ENCODE data around the gene NHS.

NHS gene

DNA sequence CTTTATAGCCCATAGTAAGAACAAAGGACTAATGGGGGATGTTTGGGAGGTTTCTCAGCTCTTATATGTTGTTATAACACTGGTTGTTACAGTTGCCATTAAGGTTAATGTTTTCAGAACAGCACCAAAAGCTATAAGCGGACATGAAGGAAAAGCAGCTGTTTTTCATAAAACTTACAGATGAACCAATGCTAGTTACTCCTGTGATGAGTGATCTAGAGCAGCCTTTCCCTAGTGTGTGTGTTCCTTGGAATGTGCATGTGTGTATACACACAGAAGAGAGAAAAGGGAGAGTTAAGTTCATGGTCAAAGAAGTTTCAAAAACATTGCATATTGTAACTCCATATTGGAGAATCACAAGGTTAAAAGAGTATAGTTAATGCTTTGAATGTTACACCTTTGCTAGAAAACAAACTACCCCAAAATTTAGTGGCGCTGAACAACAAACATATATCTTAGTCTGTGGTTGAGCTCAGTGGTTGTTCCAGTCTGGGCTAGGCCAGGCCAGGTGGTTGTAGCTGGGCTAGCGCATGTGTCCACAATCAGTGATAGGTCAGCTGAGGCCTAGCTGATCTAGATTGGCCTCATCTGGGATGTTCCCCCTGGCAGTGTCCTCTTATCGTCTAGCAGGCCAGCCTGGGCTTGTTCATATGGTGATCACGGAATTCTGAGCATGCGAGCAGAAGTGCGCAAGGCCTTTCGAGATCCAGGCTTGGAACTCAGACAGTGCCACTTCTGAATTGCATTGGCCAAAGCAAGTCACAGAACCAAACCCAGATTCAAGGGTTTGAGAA is 151.0 kb downstream of the NHS start:
- peaks cover 50% of the 10 kb centered on the region; the same call in 1 of the 2 replicates for H4K20me1 ChIP-seq
- peaks cover 48% of the 10 kb centered on the region for H3K4me1 ChIP-seq
- H3K36me3 ChIP-seq, result no peaks in the 10 kb centered on the region
- H3K9me3 ChIP-seq, result no peaks in the 10 kb centered on the region
- TF ChIP-seq Cebpa-rat (IDR thresholded peaks at IDR 0.05), result no peak
- H3K27me3 ChIP-seq, result peaks cover 99% of the 10 kb centered on the region
- H3K9ac ChIP-seq, result no peak overlapping the region
- no peak overlapping the region for H3K4me2 ChIP-seq
- no peak overlapping the region for H3K4me3 ChIP-seq
- H3K27ac ChIP-seq, result no peak overlapping the region

GRCh38 chrX:17527135-17527701 is 152.2 kb downstream of the NHS start:
- H3K36me3 ChIP-seq, result no peaks in the 10 kb centered on the region
- peaks cover 56% of the 10 kb centered on the region for H3K4me1 ChIP-seq
- peaks cover 98% of the 10 kb centered on the region for H3K27me3 ChIP-seq
- H3K9me3 ChIP-seq, result no peaks in the 10 kb centered on the region
- no peak for TF ChIP-seq Cebpa-rat (IDR thresholded peaks at IDR 0.05)
- H3K27ac ChIP-seq, result no peak overlapping the region
- H3K9ac ChIP-seq, result no peak overlapping the region
- no peak overlapping the region for H3K4me3 ChIP-seq
- H3K4me2 ChIP-seq, result peak overlapping the region; percentile 71
- H4K20me1 ChIP-seq, result peaks cover 58% of the 10 kb centered on the region; the same call in 1 of the 2 replicates

GRCh38 chrX:17527922-17528321 is 152.9 kb downstream of the NHS start:
- TF ChIP-seq Cebpa-rat (IDR thresholded peaks at IDR 0.05), result no peak
- Histone ChIP-seq H3K4me1 (peaks cover 63% of the 10 kb centered on the region), H3K27me3 (peaks cover 98% of the 10 kb centered on the region), H4K20me1 (peaks cover 57% of the 10 kb centered on the region; the same call in 1 of the 2 replicates), H3K4me2 (peak overlapping the region; percentile 71), H3K27ac (no peak overlapping the region), H3K4me3 (no peak overlapping the region), H3K9me3 (no peaks in the 10 kb centered on the region), H3K9ac (no peak overlapping the region), H3K36me3 (no peaks in the 10 kb centered on the region)

GRCh38 chrX:17529151-17529745 is 154.2 kb downstream of the NHS start:
- Histone ChIP-seq H3K9me3 (no peaks in the 10 kb centered on the region), H4K20me1 (peaks cover 47% of the 10 kb centered on the region; the same call in 1 of the 2 replicates), H3K27me3 (peaks cover 94% of the 10 kb centered on the region), H3K27ac (no peak overlapping the region), H3K36me3 (no peaks in the 10 kb centered on the region), H3K4me1 (peaks cover 67% of the 10 kb centered on the region), H3K9ac (no peak overlapping the region), H3K4me2 (peak overlapping the region; percentile 71), H3K4me3 (no peak overlapping the region)
- no peak for TF ChIP-seq Cebpa-rat (IDR thresholded peaks at IDR 0.05)

- TF ChIP-seq Cebpa-rat (IDR thresholded peaks at IDR 0.05), result no peak
- H3K4me2 ChIP-seq, result peak overlapping the region; percentile 49; the same call in 1 of the 2 replicates
- no peak overlapping the region for H3K27ac ChIP-seq
- H3K4me3 ChIP-seq, result no peak overlapping the region
- H3K9me3 ChIP-seq, result no peaks in the 10 kb centered on the region
- H3K36me3 ChIP-seq, result no peaks in the 10 kb centered on the region
- peaks cover 92% of the 10 kb centered on the region for H3K27me3 ChIP-seq
- peaks cover 63% of the 10 kb centered on the region for H3K4me1 ChIP-seq
- H3K9ac ChIP-seq, result no peak overlapping the region
- peaks cover 47% of the 10 kb centered on the region; the same call in 1 of the 2 replicates for H4K20me1 ChIP-seq
These were observed 156.5 kb downstream of the NHS start for GRCh38 chrX:17531500-17531899.

DNA sequence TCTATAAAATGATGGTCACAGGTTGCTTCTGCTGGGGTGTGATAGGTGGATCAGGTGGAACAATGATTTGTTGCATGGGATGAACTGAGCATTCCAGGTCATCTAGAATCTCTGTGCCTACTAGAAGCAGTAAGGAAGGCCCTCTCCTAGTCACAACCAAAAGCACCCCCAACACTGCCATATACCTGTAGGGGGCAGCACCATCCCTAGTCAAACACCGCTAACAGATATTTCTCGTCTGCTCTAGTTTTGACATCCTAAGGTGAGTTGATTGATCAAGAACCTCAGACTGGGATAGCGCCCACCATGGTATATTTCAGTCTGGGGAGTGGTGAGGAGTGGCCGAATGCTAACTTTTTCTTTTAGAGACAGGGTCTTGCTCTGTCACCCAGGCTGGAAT is 160.2 kb downstream of the NHS start:
- H3K4me3 ChIP-seq, result no peak overlapping the region
- no peak overlapping the region for H3K9ac ChIP-seq
- H3K9me3 ChIP-seq, result no peaks in the 10 kb centered on the region
- H3K4me2 ChIP-seq, result no peak overlapping the region
- no peak overlapping the region for H3K27ac ChIP-seq
- H3K4me1 ChIP-seq, result peaks cover 27% of the 10 kb centered on the region
- peaks cover 24% of the 10 kb centered on the region; the same call in 1 of the 2 replicates for H4K20me1 ChIP-seq
- TF ChIP-seq Cebpa-rat (IDR thresholded peaks at IDR 0.05), result no peak
- peaks cover 92% of the 10 kb centered on the region for H3K27me3 ChIP-seq
- H3K36me3 ChIP-seq, result no peaks in the 10 kb centered on the region

DNA sequence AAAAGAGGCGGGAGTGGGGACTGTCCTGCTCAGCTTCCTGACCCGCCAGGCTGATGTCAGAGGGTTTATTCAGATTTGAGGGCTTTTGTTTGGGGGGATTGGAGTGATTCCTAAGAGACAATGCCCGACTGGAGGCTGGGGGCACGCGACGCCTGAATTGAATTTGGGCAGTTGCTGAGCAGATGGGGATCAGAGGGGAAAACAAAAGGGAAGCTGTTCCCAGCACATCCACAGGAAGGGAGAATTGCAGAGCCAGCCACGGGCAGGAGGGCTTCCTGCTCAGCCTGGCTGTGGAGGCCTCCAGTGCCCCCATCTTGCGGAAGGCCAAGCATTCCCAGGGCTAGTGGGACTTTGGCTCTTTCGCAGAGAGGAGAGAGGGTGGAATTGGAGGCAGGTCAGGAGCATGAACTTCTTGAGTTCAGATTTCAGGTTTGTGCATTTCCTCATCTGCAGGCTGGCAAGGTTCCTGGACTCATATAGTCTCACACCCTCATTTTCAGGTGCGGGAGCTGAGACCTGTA is 162.8 kb downstream of the NHS start:
- H3K9me3 ChIP-seq, result no peaks in the 10 kb centered on the region
- no peak overlapping the region for H3K4me3 ChIP-seq
- no peak overlapping the region for H3K9ac ChIP-seq
- H3K4me1 ChIP-seq, result peaks cover 5% of the 10 kb centered on the region
- 0 out of 2 replicates have a peak, but pooled peaks cover 9% of the 10 kb centered on the region for H4K20me1 ChIP-seq
- no peak for TF ChIP-seq Cebpa-rat (IDR thresholded peaks at IDR 0.05)
- H3K27me3 ChIP-seq, result peaks cover 94% of the 10 kb centered on the region
- H3K27ac ChIP-seq, result no peak overlapping the region
- no peaks in the 10 kb centered on the region for H3K36me3 ChIP-seq
- H3K4me2 ChIP-seq, result no peak overlapping the region

- Histone ChIP-seq H3K4me3 (no peak overlapping the region), H3K27ac (no peak overlapping the region), H3K4me1 (peaks cover 15% of the 10 kb centered on the region), H3K27me3 (peaks cover 100% of the 10 kb centered on the region), H3K4me2 (no peak overlapping the region), H3K9me3 (no peaks in the 10 kb centered on the region), H3K9ac (no peak overlapping the region), H3K36me3 (no peaks in the 10 kb centered on the region), H4K20me1 (peaks cover 9% of the 10 kb centered on the region; the same call in 1 of the 2 replicates)
- no peak for TF ChIP-seq Cebpa-rat (IDR thresholded peaks at IDR 0.05)
These were observed 167.1 kb downstream of the NHS start for GRCh38 chrX:17542123-17542522.

DNA sequence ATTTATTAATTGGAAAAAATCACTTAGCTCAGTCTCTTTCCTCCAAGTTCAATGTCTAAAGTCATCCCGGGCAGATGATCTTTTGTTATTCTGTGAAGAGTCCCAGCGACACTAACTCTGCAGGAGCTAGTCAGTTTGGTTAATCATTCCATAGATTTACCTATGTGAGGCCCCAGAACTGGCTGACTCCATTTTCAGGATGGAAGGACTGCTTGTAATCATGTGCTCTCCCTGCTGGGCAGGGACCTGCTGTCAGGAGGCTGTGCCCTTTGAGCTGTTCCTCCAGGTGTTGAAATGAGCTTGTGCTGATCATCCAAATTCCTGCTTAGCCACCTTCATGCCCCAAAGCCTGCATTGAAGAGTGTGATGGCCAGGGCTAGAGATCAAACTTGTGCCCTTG is 169.8 kb downstream of the NHS start:
- Histone ChIP-seq H3K9me3 (no peaks in the 10 kb centered on the region), H3K36me3 (no peaks in the 10 kb centered on the region), H3K4me3 (no peak overlapping the region), H3K9ac (no peak overlapping the region), H3K4me1 (peaks cover 42% of the 10 kb centered on the region), H3K27ac (no peak overlapping the region), H3K27me3 (peaks cover 100% of the 10 kb centered on the region), H3K4me2 (no peak overlapping the region), H4K20me1 (peaks cover 2% of the 10 kb centered on the region; the same call in 1 of the 2 replicates)
- no peak for TF ChIP-seq Cebpa-rat (IDR thresholded peaks at IDR 0.05)
